GM12873 (cell line): Measurements from ENCODE around the gene MRPL21.

ENCODE experiments used
- CTCF ChIP-seq: IDR thresholded peaks from 2 replicates; pipeline ENCODE4 v1.5.1; 2012; ENCODE audit warnings: low read depth, mild to moderate bottlenecking, moderate library complexity, low read length, control low read depth; ENCODE audit not compliant: insufficient read depth; ENCODE audit errors: missing control alignments

The MRPL21 gene

GRCh38 chr11:68844376-68844775, 59.3 kb downstream of the MRPL21 start:
- no peak for TF ChIP-seq CTCF

- peak; percentile 67 for TF ChIP-seq CTCF
Measured at GRCh38 chr11:68843703-68844312, 59.8 kb downstream of the MRPL21 start.

GRCh38 chr11:68843052-68843561, 60.5 kb downstream of the MRPL21 start:
- no peak for TF ChIP-seq CTCF

GRCh38 chr11:68842427-68843051, 61.1 kb downstream of the MRPL21 start:
- TF ChIP-seq CTCF, result no peak

- TF ChIP-seq CTCF, result no peak
Measured at GRCh38 chr11:68841718-68842426, 61.8 kb downstream of the MRPL21 start, which contains the start of gene CPT1A. CPT1A (minus strand) TSS chr11:68841916; CDS start chr11:68815474, 26,442 bp downstream.
